Measurements from ENCODE around the gene MUC6. TPM values are rescaled to one million over a fixed set of nuclear protein-coding genes. Genes with fewer than 3 reads are reported as not detected.

The MUC6 gene
- total and polyA plus RNA-seq, 9 donors = 0.09 to 0.61 (median 0.28) TPM; not detected in 1

GRCh38 chr11:995752-996420 is 40.6 kb downstream of the MUC6 start:
- H3K9me3 ChIP-seq (replicated peaks; ENCODE audit: control insufficient read depth, low read depth, low read length) = no peaks in the 10 kb centered on the region
- 62% methylated on average over 16 of the region's 22 CpGs for WGBS (ENCODE audit: insufficient coverage)
- no peak for DNase-seq
- H3K4me1 ChIP-seq (ENCODE audit: control insufficient read depth, insufficient read depth, low read length) = no peaks in the 10 kb centered on the region
- H3K27me3 ChIP-seq (ENCODE audit: control insufficient read depth, insufficient read depth, low read length) = no peaks in the 10 kb centered on the region
- H3K4me3 ChIP-seq (ENCODE audit: low read length) = no peak overlapping the region
- no peak overlapping the region for H3K27ac ChIP-seq (ENCODE audit: low read length)
- H3K36me3 ChIP-seq (ENCODE audit: control insufficient read depth, insufficient read depth, low read length) = peaks cover 59% of the 10 kb centered on the region

GRCh38 chr11:995044-995751 is 41.3 kb downstream of the MUC6 start:
- peaks cover 58% of the 10 kb centered on the region for H3K36me3 ChIP-seq (ENCODE audit: control insufficient read depth, insufficient read depth, low read length)

GRCh38 chr11:993632-994167 is 42.8 kb downstream of the MUC6 start:
- WGBS (ENCODE audit: insufficient coverage) = 92% methylated on average over 35 of the region's 35 CpGs
- no peaks in the 10 kb centered on the region for H3K27me3 ChIP-seq (ENCODE audit: control insufficient read depth, insufficient read depth, low read length)
- peaks cover 67% of the 10 kb centered on the region for H3K36me3 ChIP-seq (ENCODE audit: control insufficient read depth, insufficient read depth, low read length)
- no peak overlapping the region for H3K27ac ChIP-seq (ENCODE audit: low read length)
- no peak overlapping the region for H3K4me3 ChIP-seq (ENCODE audit: low read length)
- H3K9me3 ChIP-seq (replicated peaks; ENCODE audit: control insufficient read depth, low read depth, low read length) = no peaks in the 10 kb centered on the region
- no peaks in the 10 kb centered on the region for H3K4me1 ChIP-seq (ENCODE audit: control insufficient read depth, insufficient read depth, low read length)
- DNase-seq = no peak

More at GRCh38 chr11:995044-995751, 41.3 kb downstream of the MUC6 start:
- WGBS (ENCODE audit: insufficient coverage) = 83% methylated on average over 12 of the region's 16 CpGs
- Histone ChIP-seq H3K27ac (ENCODE audit: low read length) (no peak overlapping the region), H3K4me3 (ENCODE audit: low read length) (no peak overlapping the region), H3K27me3 (ENCODE audit: control insufficient read depth, insufficient read depth, low read length) (no peaks in the 10 kb centered on the region), H3K4me1 (ENCODE audit: control insufficient read depth, insufficient read depth, low read length) (no peaks in the 10 kb centered on the region), H3K9me3 (replicated peaks; ENCODE audit: control insufficient read depth, low read depth, low read length) (no peaks in the 10 kb centered on the region)
- no peak for DNase-seq

- no peaks in the 10 kb centered on the region for H3K4me1 ChIP-seq (ENCODE audit: control insufficient read depth, insufficient read depth, low read length)
- H3K9me3 ChIP-seq (replicated peaks; ENCODE audit: control insufficient read depth, low read depth, low read length) = no peaks in the 10 kb centered on the region
- WGBS (ENCODE audit: insufficient coverage) = 91% methylated on average over 13 of the region's 16 CpGs
- no peak for DNase-seq
- peaks cover 78% of the 10 kb centered on the region for H3K36me3 ChIP-seq (ENCODE audit: control insufficient read depth, insufficient read depth, low read length)
- no peak overlapping the region for H3K27ac ChIP-seq (ENCODE audit: low read length)
- H3K4me3 ChIP-seq (ENCODE audit: low read length) = no peak overlapping the region
- H3K27me3 ChIP-seq (ENCODE audit: control insufficient read depth, insufficient read depth, low read length) = no peaks in the 10 kb centered on the region
Measured at GRCh38 chr11:992577-992976, 43.9 kb downstream of the MUC6 start.

- DNase-seq = no peak
- 84% methylated on average over 23 of the region's 24 CpGs for WGBS (ENCODE audit: insufficient coverage)
- no peak overlapping the region for H3K27ac ChIP-seq (ENCODE audit: low read length)
- H3K36me3 ChIP-seq (ENCODE audit: control insufficient read depth, insufficient read depth, low read length) = peaks cover 81% of the 10 kb centered on the region
- no peak overlapping the region for H3K4me3 ChIP-seq (ENCODE audit: low read length)
- no peaks in the 10 kb centered on the region for H3K9me3 ChIP-seq (replicated peaks; ENCODE audit: control insufficient read depth, low read depth, low read length)
- no peaks in the 10 kb centered on the region for H3K27me3 ChIP-seq (ENCODE audit: control insufficient read depth, insufficient read depth, low read length)
- H3K4me1 ChIP-seq (ENCODE audit: control insufficient read depth, insufficient read depth, low read length) = no peaks in the 10 kb centered on the region
Measured at GRCh38 chr11:991711-992307, 44.7 kb downstream of the MUC6 start.

- 74% methylated on average over 12 of the region's 12 CpGs for WGBS (ENCODE audit: insufficient coverage)
- H3K4me3 ChIP-seq (ENCODE audit: low read length) = no peak overlapping the region
Measured at GRCh38 chr11:991034-991433, 45.5 kb downstream of the MUC6 start.

GRCh38 chr11:990101-990500 is 46.4 kb downstream of the MUC6 start:
- no peaks in the 10 kb centered on the region for H3K27me3 ChIP-seq (ENCODE audit: control insufficient read depth, insufficient read depth, low read length)
- H3K4me3 ChIP-seq (ENCODE audit: low read length) = no peak overlapping the region
- peaks cover 83% of the 10 kb centered on the region for H3K36me3 ChIP-seq (ENCODE audit: control insufficient read depth, insufficient read depth, low read length)
- H3K27ac ChIP-seq (ENCODE audit: low read length) = no peak overlapping the region
- H3K4me1 ChIP-seq (ENCODE audit: control insufficient read depth, insufficient read depth, low read length) = no peaks in the 10 kb centered on the region
- 78% methylated on average over 8 of the region's 10 CpGs for WGBS (ENCODE audit: insufficient coverage)
- DNase-seq = no peak
- H3K9me3 ChIP-seq (replicated peaks; ENCODE audit: control insufficient read depth, low read depth, low read length) = no peaks in the 10 kb centered on the region

More at GRCh38 chr11:991034-991433, 45.5 kb downstream of the MUC6 start:
- no peaks in the 10 kb centered on the region for H3K4me1 ChIP-seq (ENCODE audit: control insufficient read depth, insufficient read depth, low read length)
- DNase-seq = no peak
- H3K27ac ChIP-seq (ENCODE audit: low read length) = no peak overlapping the region
- H3K9me3 ChIP-seq (replicated peaks; ENCODE audit: control insufficient read depth, low read depth, low read length) = no peaks in the 10 kb centered on the region
- no peaks in the 10 kb centered on the region for H3K27me3 ChIP-seq (ENCODE audit: control insufficient read depth, insufficient read depth, low read length)
- H3K36me3 ChIP-seq (ENCODE audit: control insufficient read depth, insufficient read depth, low read length) = peaks cover 81% of the 10 kb centered on the region

- WGBS (ENCODE audit: insufficient coverage) = 96% methylated on average over 15 of the region's 15 CpGs
- no peak overlapping the region for H3K27ac ChIP-seq (ENCODE audit: low read length)
- H3K4me1 ChIP-seq (ENCODE audit: control insufficient read depth, insufficient read depth, low read length) = no peaks in the 10 kb centered on the region
- H3K36me3 ChIP-seq (ENCODE audit: control insufficient read depth, insufficient read depth, low read length) = peaks cover 78% of the 10 kb centered on the region
- no peak for DNase-seq
- no peak overlapping the region for H3K4me3 ChIP-seq (ENCODE audit: low read length)
- H3K9me3 ChIP-seq (replicated peaks; ENCODE audit: control insufficient read depth, low read depth, low read length) = no peaks in the 10 kb centered on the region
- H3K27me3 ChIP-seq (ENCODE audit: control insufficient read depth, insufficient read depth, low read length) = no peaks in the 10 kb centered on the region
Measured at GRCh38 chr11:987671-988070, 48.8 kb downstream of the MUC6 start.

GRCh38 chr11:986952-987305 is 49.6 kb downstream of the MUC6 start:
- WGBS (ENCODE audit: insufficient coverage) = 89% methylated on average over 5 of the region's 9 CpGs
- Histone ChIP-seq H3K27me3 (ENCODE audit: control insufficient read depth, insufficient read depth, low read length) (no peaks in the 10 kb centered on the region), H3K4me1 (ENCODE audit: control insufficient read depth, insufficient read depth, low read length) (no peaks in the 10 kb centered on the region), H3K4me3 (ENCODE audit: low read length) (no peak overlapping the region), H3K36me3 (ENCODE audit: control insufficient read depth, insufficient read depth, low read length) (peaks cover 73% of the 10 kb centered on the region), H3K27ac (ENCODE audit: low read length) (no peak overlapping the region), H3K9me3 (replicated peaks; ENCODE audit: control insufficient read depth, low read depth, low read length) (no peaks in the 10 kb centered on the region)
- no peak for DNase-seq

GRCh38 chr11:986270-986951 is 50.1 kb downstream of the MUC6 start:
- H3K36me3 ChIP-seq (ENCODE audit: control insufficient read depth, insufficient read depth, low read length) = peaks cover 77% of the 10 kb centered on the region
- WGBS (ENCODE audit: insufficient coverage) = 85% methylated on average over 28 of the region's 28 CpGs
- H3K4me3 ChIP-seq (ENCODE audit: low read length) = no peak overlapping the region
- H3K27me3 ChIP-seq (ENCODE audit: control insufficient read depth, insufficient read depth, low read length) = no peaks in the 10 kb centered on the region
- no peaks in the 10 kb centered on the region for H3K4me1 ChIP-seq (ENCODE audit: control insufficient read depth, insufficient read depth, low read length)
- H3K9me3 ChIP-seq (replicated peaks; ENCODE audit: control insufficient read depth, low read depth, low read length) = no peaks in the 10 kb centered on the region
- no peak for DNase-seq
- no peak overlapping the region for H3K27ac ChIP-seq (ENCODE audit: low read length)
